ENCODE measurements around the gene TOMM20.
"Not testable (repeated sequence)": the region's sequence is repeated elsewhere in the genome, so short reads cannot be mapped to it uniquely, and the experiment has no call there.

The TOMM20 gene

GRCh38 chr1:235079443-235080296 is 49.0 kb downstream of the TOMM20 start:
- no peak for DNase-seq (ENCODE audit: low read depth in 2 of 2)

GRCh38 chr1:235078480-235079381 is 49.9 kb downstream of the TOMM20 start:
- no peak for DNase-seq (ENCODE audit: low read depth in 2 of 2)

- no peak for DNase-seq (ENCODE audit: low read depth in 2 of 2)
Measured at GRCh38 chr1:235077571-235078479, 50.8 kb downstream of the TOMM20 start.

GRCh38 chr1:235077163-235077540 is 51.5 kb downstream of the TOMM20 start:
- DNase-seq (ENCODE audit: low read depth in 2 of 2) = no peak

GRCh38 chr1:235076504-235077162 is 52.0 kb downstream of the TOMM20 start:
- no peak for DNase-seq (ENCODE audit: low read depth in 2 of 2)

GRCh38 chr1:235075777-235076308 is 52.8 kb downstream of the TOMM20 start:
- DNase-seq (ENCODE audit: low read depth in 2 of 2) = no peak

- DNase-seq (ENCODE audit: low read depth in 2 of 2) = peak in 1 of 2 experiments; percentile 58
Measured at GRCh38 chr1:235075048-235075776, 53.4 kb downstream of the TOMM20 start.

GRCh38 chr1:235074523-235075047 is 54.1 kb downstream of the TOMM20 start:
- peak; percentile 75 to 78 for DNase-seq (ENCODE audit: low read depth in 2 of 2)

GRCh38 chr1:235073968-235074522 is 54.6 kb downstream of the TOMM20 start:
- no peak for DNase-seq (ENCODE audit: low read depth in 2 of 2)

- DNase-seq (ENCODE audit: low read depth in 2 of 2) = no peak
Measured at GRCh38 chr1:235073331-235073967, 55.2 kb downstream of the TOMM20 start.

- not testable (repeated sequence) for DNase-seq (ENCODE audit: low read depth in 2 of 2)
Measured at GRCh38 chr1:235072577-235072976, 56.1 kb downstream of the TOMM20 start.

GRCh38 chr1:235072096-235072495 is 56.5 kb downstream of the TOMM20 start:
- no peak for DNase-seq (ENCODE audit: low read depth in 2 of 2)

- no peak for DNase-seq (ENCODE audit: low read depth in 2 of 2)
Measured at GRCh38 chr1:235070819-235071218, 57.8 kb downstream of the TOMM20 start.

GRCh38 chr1:235069577-235070563 is 58.8 kb downstream of the TOMM20 start:
- DNase-seq (ENCODE audit: low read depth in 2 of 2) = no peak

- no peak for DNase-seq (ENCODE audit: low read depth in 2 of 2)
Measured at GRCh38 chr1:235069176-235069575, 59.5 kb downstream of the TOMM20 start.

- DNase-seq (ENCODE audit: low read depth in 2 of 2) = no peak
Measured at GRCh38 chr1:235068158-235069121, 60.2 kb downstream of the TOMM20 start.

Measured in fibroblast of skin of left biceps (primary cell).